SU-DHL-6 (cell line): Measurements from ENCODE around the gene KLK13.
A peak's percentile ranks its signal among the peaks of the same experiment; 100 is the strongest.

Experiments used
- H2AFZ ChIP-seq: fragments of 200-600 bp; sonication (generic); 2 replicates; pipeline ENCODE4 v1.6.1; 2014; ENCODE audit warnings: low read depth, mild to moderate bottlenecking, moderate library complexity, mixed read lengths, antibody characterized with exemption, low read length; ENCODE audit not compliant: severe bottlenecking
- H3F3A ChIP-seq: fragments of 200-600 bp; shearing (Covaris generic); 2 replicates; pipeline ENCODE4 v1.6.0; 2016; ENCODE audit warnings: antibody characterized with exemption, mild to moderate bottlenecking; ENCODE audit not compliant: insufficient read depth
- H3K27ac ChIP-seq: fragments of 200-600 bp; sonication (generic); 2 replicates; pipeline ENCODE4 v1.5.1; 2016; ENCODE audit warnings: low read depth, mild to moderate bottlenecking, low read length, moderate library complexity, mixed read lengths
- H3K27me3 ChIP-seq: fragments of 200-600 bp; sonication (generic), shearing (Covaris generic); 2 replicates; pipeline ENCODE4 v1.6.0; 2014; ENCODE audit warnings: mild to moderate bottlenecking, low read length
- H3K36me3 ChIP-seq: fragments of 200-600 bp; sonication (generic); 2 replicates; pipeline ENCODE4 v1.6.1; 2014; ENCODE audit warnings: mild to moderate bottlenecking, low read length, mixed read lengths
- H3K4me2 ChIP-seq: fragments of 300-600, 200-600 bp; shearing (Covaris generic), sonication (generic); 2 replicates; pipeline ENCODE4 v1.6.0; 2014; ENCODE audit warnings: low read length, low read depth, mild to moderate bottlenecking; ENCODE audit not compliant: poor library complexity, severe bottlenecking
- H3K4me3 ChIP-seq: fragments of 200-600 bp; sonication (generic); 2 replicates; pipeline ENCODE4 v1.5.1; 2014; ENCODE audit warnings: antibody characterized with exemption, low read length, mild to moderate bottlenecking, mixed read lengths; ENCODE audit not compliant: insufficient read depth, poor library complexity, severe bottlenecking
- H3K79me2 ChIP-seq: fragments of 200-600 bp; sonication (generic); 2 replicates; pipeline ENCODE4 v1.6.1; 2014; ENCODE audit warnings: mild to moderate bottlenecking, low read length, moderate library complexity; ENCODE audit not compliant: insufficient read depth
- H3K9ac ChIP-seq: fragments of 200-600 bp; sonication (generic); 2 replicates; pipeline ENCODE4 v1.7.0; 2014; ENCODE audit warnings: mild to moderate bottlenecking, low read length
- H3K9me2 ChIP-seq: fragments of 200-600 bp; sonication (generic); replicated peaks from 2 replicates; pipeline ENCODE4 v1.6.1; 2014; ENCODE audit warnings: low read length; ENCODE audit not compliant: insufficient read depth
- H3K9me3 ChIP-seq: fragments of 200-600 bp; sonication (generic); 2 replicates; pipeline ENCODE4 v1.6.1; 2014; ENCODE audit warnings: low read length, mixed read lengths; ENCODE audit not compliant: insufficient read depth
- H4K20me1 ChIP-seq: fragments of 200-600 bp; sonication (generic); 2 replicates; pipeline ENCODE4 v1.6.1; 2014; ENCODE audit warnings: low read depth, mild to moderate bottlenecking, antibody characterized with exemption, low read length, moderate library complexity, mixed read lengths
- CTCF ChIP-seq: fragments of 200-600 bp; sonication (generic); IDR thresholded peaks from one replicate; pipeline ENCODE4 v1.5.1; 2017; ENCODE audit warnings: antibody characterized with exemption, mild to moderate bottlenecking, low read length, moderate library complexity; ENCODE audit not compliant: insufficient read depth, poor library complexity, severe bottlenecking
- EZH2phosphoT487 ChIP-seq: fragments of 200-600 bp; sonication (generic), shearing (Covaris generic); conservative IDR thresholded peaks from 2 replicates; pipeline ENCODE4 v1.6.1; 2018; ENCODE audit warnings: mild to moderate bottlenecking, antibody characterized with exemption, low read length, moderate library complexity, mixed read lengths

The KLK13 gene

GRCh38 chr19:51110666-51110971 lies 45.7 kb upstream of the KLK13 start:
- Histone ChIP-seq H3K79me2 (peaks cover 19% of the 10 kb centered on the region), H4K20me1 (no peaks in the 10 kb centered on the region), H3K27me3 (no peaks in the 10 kb centered on the region), H3K9me2 (no peaks in the 10 kb centered on the region), H2AFZ (no peak overlapping the region), H3K36me3 (no peaks in the 10 kb centered on the region), H3K27ac (no peak overlapping the region), H3K4me3 (no peak overlapping the region), H3K4me2 (no peak overlapping the region), H3K9ac (no peak overlapping the region), H3F3A (no peaks in the 10 kb centered on the region), H3K9me3 (no peaks in the 10 kb centered on the region)
- TF ChIP-seq EZH2phosphoT487 (no peak), CTCF (no peak)

GRCh38 chr19:51108805-51109146 lies 43.9 kb upstream of the KLK13 start:
- H3K9me2 ChIP-seq = no peaks in the 10 kb centered on the region
- no peaks in the 10 kb centered on the region for H4K20me1 ChIP-seq
- H3K4me2 ChIP-seq = peak overlapping the region; percentile 68
- H3K36me3 ChIP-seq = no peaks in the 10 kb centered on the region
- H2AFZ ChIP-seq = peak overlapping the region; percentile 85
- H3K9me3 ChIP-seq = no peaks in the 10 kb centered on the region
- TF ChIP-seq EZH2phosphoT487 (no peak), CTCF (no peak)
- no peak overlapping the region for H3K27ac ChIP-seq
- peaks cover 23% of the 10 kb centered on the region for H3K79me2 ChIP-seq
- peak overlapping the region; percentile 50 for H3K4me3 ChIP-seq
- H3K27me3 ChIP-seq = no peaks in the 10 kb centered on the region
- peak overlapping the region; percentile 35; the same call in 1 of the 2 replicates for H3K9ac ChIP-seq
- H3F3A ChIP-seq = no peaks in the 10 kb centered on the region

- Histone ChIP-seq H3K36me3 (no peaks in the 10 kb centered on the region), H3K4me3 (peak within 1 kb of the TSS; percentile 76), H4K20me1 (no peaks in the 10 kb centered on the region), H3K27me3 (no peaks in the 10 kb centered on the region), H3K9me3 (no peaks in the 10 kb centered on the region), H3K79me2 (peaks cover 23% of the 10 kb centered on the region), H3F3A (no peaks in the 10 kb centered on the region), H2AFZ (peak within 1 kb of the TSS; percentile 85), H3K9ac (peak within 1 kb of the TSS; percentile 79), H3K27ac (0 out of 2 replicates have a peak within 1 kb of the TSS, but pooled peaks have one; percentile 27), H3K9me2 (no peaks in the 10 kb centered on the region), H3K4me2 (peak within 1 kb of the TSS; percentile 68)
- TF ChIP-seq EZH2phosphoT487 (no peak), CTCF (no peak)
These were observed 43.3 kb upstream of the KLK13 start, which contains the start of gene CTU1 for GRCh38 chr19:51108066-51108804. Gene CTU1, minus strand, starts transcription at chr19:51108409. Its CDS starts 3,840 bp downstream, at chr19:51104569.
